Thyroid gland (tissue), 4 donors: ENCODE results near the gene RGS1. TPM values are rescaled to one million over a fixed set of nuclear protein-coding genes. Genes with fewer than 3 reads are reported as not detected.
"Not testable (repeated sequence)": the region's sequence is repeated elsewhere in the genome, so short reads cannot be mapped to it uniquely, and the experiment has no call there.

Source experiments
- DNase-seq, 2 donors: peaks; one replicate each; pipeline ENCODE4 v3.0.0-alpha.2; 2019
- H3K27ac ChIP-seq, 3 donors: fragments of 200-600 bp; sonication (generic); 1 replicate in 2 of 3; 2 replicates in 1 of 3; pipeline ENCODE4 v1.5.1; 2016 to 2019; ENCODE audit warnings: mild to moderate bottlenecking in 1 of 3, moderate library complexity in 1 of 3
- H3K27me3 ChIP-seq: fragments of 200-600 bp; sonication (generic); one replicate; pipeline ENCODE4 v1.5.1; 2019
- H3K36me3 ChIP-seq, 2 donors: fragments of 200-600 bp; sonication (generic); one replicate each; pipeline ENCODE4 v1.5.1; 2016 to 2019
- H3K4me1 ChIP-seq, 2 donors: fragments of 200-600 bp; sonication (generic); one replicate each; pipeline ENCODE4 v1.5.1; 2017 to 2019
- H3K4me3 ChIP-seq, 3 donors: fragments of 200-600 bp; sonication (generic); replicated peaks in 1 of 3; 1 replicate in 2 of 3; 2 replicates in 1 of 3; pipeline ENCODE4 v1.5.1; 2016; ENCODE audit warnings: mild to moderate bottlenecking in 1 of 3
- H3K9me3 ChIP-seq: fragments of 200-600 bp; sonication (generic); one replicate; pipeline ENCODE4 v1.5.1; 2017
- POLR2A ChIP-seq, 2 donors: fragments of 450-650 bp; IDR thresholded peaks; one replicate each; pipeline ENCODE4 v1.6.1; 2017; ENCODE audit warnings: antibody characterized with exemption in 2 of 2, mild to moderate bottlenecking in 2 of 2, moderate library complexity in 1 of 2
- WGBS, 2 donors: methylation state at CpG; one replicate each; pipeline ENCODE4 v1.1.5; 2017; 5-methylcytosine and 5-hydroxymethylcytosine counted together
- intact Hi-C: fragments of 100-400 bp; cut with DNase I; formaldehyde crosslinking; loops from one replicate; pipeline ENCODE4 v1.15.1; 2023
- total RNA-seq, 4 donors: library from RNA; depleted of rRNA; stranded (reverse); fragments of >200 nt; gene quantifications; one replicate each; pipeline ENCODE4 v1.2.3, GENCODE V29; 2016
- TF ChIP-seq, protein P1 (sequence below), 6 experiments: fragments of 200-600 bp in 3 of 6; fragments of 450-650 bp in 3 of 6; sonication (generic) in 3 of 6; IDR thresholded peaks; one replicate each; pipeline ENCODE4 v1.5.1; 2016 to 2019; ENCODE audit warnings: antibody characterized with exemption in 6 of 6, mild to moderate bottlenecking in 2 of 6, inconsistent platforms in 1 of 6, moderate library complexity in 1 of 6

Gene RGS1
- total RNA-seq, 4 donors from 2014 or later: 19.7 to 32.6 (median 23.0) TPM

DNA sequence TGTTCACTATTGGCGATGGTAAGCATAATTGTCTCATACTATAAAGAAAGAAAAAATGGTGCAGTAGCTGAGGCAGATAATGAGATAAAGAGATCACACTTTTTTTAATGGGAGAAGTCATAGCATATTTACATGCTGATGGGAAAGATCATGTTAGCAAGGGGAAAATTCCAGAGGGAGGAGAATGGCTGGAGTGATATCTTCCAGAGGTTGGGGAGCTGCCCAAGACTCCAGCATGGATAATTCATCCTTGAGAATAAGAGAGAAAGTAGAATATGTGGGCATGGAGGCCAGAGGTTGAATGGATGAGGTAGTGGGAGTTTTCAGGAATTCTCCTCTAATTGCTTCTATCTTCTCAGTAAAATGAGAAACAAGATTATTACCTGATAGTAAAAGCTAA, 45.8 kb upstream of the RGS1 start:
- TF ChIP-seq, protein P1, sequence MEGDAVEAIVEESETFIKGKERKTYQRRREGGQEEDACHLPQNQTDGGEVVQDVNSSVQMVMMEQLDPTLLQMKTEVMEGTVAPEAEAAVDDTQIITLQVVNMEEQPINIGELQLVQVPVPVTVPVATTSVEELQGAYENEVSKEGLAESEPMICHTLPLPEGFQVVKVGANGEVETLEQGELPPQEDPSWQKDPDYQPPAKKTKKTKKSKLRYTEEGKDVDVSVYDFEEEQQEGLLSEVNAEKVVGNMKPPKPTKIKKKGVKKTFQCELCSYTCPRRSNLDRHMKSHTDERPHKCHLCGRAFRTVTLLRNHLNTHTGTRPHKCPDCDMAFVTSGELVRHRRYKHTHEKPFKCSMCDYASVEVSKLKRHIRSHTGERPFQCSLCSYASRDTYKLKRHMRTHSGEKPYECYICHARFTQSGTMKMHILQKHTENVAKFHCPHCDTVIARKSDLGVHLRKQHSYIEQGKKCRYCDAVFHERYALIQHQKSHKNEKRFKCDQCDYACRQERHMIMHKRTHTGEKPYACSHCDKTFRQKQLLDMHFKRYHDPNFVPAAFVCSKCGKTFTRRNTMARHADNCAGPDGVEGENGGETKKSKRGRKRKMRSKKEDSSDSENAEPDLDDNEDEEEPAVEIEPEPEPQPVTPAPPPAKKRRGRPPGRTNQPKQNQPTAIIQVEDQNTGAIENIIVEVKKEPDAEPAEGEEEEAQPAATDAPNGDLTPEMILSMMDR (IDR thresholded peaks at IDR 0.05): no peak
- TF ChIP-seq POLR2A (IDR thresholded peaks at IDR 0.05): no peak
- WGBS, 2 donors: 93 to 96% methylated on average over 1 of the region's 1 CpG
- no peaks in the 10 kb centered on the region for H3K4me1 ChIP-seq
- H3K27me3 ChIP-seq: no peaks in the 10 kb centered on the region
- no peak for DNase-seq
- intact Hi-C loops: no loop called here
- no peaks in the 10 kb centered on the region for H3K36me3 ChIP-seq
- no peaks in the 10 kb centered on the region for H3K9me3 ChIP-seq
- no peak overlapping the region for H3K27ac ChIP-seq
- H3K4me3 ChIP-seq: no peak overlapping the region

DNA sequence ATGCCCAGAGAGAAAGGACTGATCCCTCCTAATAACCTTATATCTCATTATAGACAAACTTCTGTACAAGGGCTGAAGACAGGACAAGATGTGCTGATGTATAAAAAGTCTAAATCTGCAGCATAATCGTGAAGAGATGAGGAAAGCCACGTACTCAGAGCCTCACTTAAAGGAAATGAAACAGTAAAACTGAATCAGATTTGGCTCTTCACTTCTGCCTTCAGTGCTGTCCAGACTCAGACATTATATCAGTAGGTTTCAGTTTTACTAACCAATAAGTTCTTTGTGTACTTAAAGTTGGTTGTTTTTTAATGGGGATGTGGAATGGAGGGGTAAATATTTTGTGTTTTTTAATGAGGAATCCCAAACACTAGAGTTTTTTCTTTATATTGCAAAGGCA, 45.3 kb upstream of the RGS1 start:
- H3K27ac ChIP-seq: no peak overlapping the region
- WGBS, 2 donors: 59 to 65% methylated on average over 2 of the region's 2 CpGs
- no peak overlapping the region for H3K4me3 ChIP-seq
- H3K36me3 ChIP-seq: no peaks in the 10 kb centered on the region
- H3K9me3 ChIP-seq: no peaks in the 10 kb centered on the region
- intact Hi-C loops: no loop called here
- DNase-seq: no peak
- H3K27me3 ChIP-seq: no peaks in the 10 kb centered on the region
- H3K4me1 ChIP-seq: no peaks in the 10 kb centered on the region
- TF ChIP-seq, protein P1 (IDR thresholded peaks at IDR 0.05): no peak
- no peak for TF ChIP-seq POLR2A (IDR thresholded peaks at IDR 0.05)

DNA sequence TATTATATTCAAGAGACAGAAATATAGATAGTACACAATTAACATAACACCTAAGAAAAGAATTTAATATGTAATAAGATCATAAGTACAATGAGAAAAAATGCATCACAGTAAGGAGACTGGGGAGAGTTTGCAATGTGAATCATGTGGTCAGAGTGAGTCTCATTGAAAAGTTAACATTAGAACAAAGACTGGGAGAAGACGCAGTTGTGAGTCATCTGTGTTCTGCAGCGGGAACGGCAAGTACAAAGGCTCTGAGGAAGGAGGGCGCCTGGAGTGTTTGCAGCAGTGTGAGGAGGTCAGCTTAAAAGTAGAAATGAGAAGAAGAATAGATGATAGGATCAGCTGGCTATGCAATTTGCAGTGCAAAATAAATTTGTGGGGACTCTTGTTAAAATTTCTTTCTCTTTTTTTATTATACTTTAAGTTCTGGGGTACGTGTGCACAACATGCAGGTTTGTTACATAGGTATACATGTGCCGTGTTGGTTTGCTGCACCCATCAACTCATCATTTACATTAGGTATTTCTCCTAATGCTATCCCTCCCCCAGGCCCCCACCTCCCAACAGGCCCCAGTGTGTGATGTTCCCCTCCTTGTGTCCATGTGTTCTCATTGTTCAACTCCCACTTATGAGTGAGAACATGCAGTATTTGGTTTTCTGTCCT, 44.4 kb upstream of the RGS1 start:
- H3K27me3 ChIP-seq, H3K4me1 ChIP-seq, intact Hi-C loops, DNase-seq, H3K9me3 ChIP-seq, H3K27ac ChIP-seq, H3K4me3 ChIP-seq, H3K36me3 ChIP-seq: not testable (repeated sequence)
- whole genome bisulfite sequencing, 2 donors: 85 to 88% methylated on average over 6 of the region's 6 CpGs

DNA sequence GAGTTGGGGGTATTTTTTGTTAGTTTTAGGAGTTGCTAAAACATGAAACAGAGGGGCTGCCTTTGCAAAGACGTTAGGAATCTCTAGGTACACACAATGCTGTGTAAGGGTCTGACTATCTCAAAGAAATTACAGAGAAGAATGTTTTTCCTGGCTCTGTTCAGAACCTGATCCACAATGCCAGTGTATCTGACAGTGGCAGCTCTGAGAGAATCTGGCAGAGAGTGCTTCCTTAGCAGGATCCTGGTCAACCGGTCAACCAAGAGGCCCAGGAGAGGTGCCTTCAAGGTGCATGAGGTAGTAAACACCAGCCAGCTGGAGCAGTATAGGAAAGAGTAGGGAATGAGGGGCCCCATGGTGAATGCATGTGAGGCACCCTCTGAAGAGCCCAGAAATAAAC, 40.9 kb upstream of the RGS1 start:
- peaks cover 5 to 11% of the 10 kb centered on the region in 2 donors for H3K4me1 ChIP-seq
- no peaks in the 10 kb centered on the region for H3K36me3 ChIP-seq
- intact Hi-C loops: no loop called here
- H3K27ac ChIP-seq: no peak overlapping the region
- DNase-seq: no peak
- no peaks in the 10 kb centered on the region for H3K9me3 ChIP-seq
- 36 to 46% methylated on average over 2 of the region's 2 CpGs for WGBS, 2 donors
- no peaks in the 10 kb centered on the region for H3K27me3 ChIP-seq
- TF ChIP-seq POLR2A (IDR thresholded peaks at IDR 0.05): no peak
- TF ChIP-seq, protein P1 (IDR thresholded peaks at IDR 0.05): no peak
- H3K4me3 ChIP-seq: no peak overlapping the region

DNA sequence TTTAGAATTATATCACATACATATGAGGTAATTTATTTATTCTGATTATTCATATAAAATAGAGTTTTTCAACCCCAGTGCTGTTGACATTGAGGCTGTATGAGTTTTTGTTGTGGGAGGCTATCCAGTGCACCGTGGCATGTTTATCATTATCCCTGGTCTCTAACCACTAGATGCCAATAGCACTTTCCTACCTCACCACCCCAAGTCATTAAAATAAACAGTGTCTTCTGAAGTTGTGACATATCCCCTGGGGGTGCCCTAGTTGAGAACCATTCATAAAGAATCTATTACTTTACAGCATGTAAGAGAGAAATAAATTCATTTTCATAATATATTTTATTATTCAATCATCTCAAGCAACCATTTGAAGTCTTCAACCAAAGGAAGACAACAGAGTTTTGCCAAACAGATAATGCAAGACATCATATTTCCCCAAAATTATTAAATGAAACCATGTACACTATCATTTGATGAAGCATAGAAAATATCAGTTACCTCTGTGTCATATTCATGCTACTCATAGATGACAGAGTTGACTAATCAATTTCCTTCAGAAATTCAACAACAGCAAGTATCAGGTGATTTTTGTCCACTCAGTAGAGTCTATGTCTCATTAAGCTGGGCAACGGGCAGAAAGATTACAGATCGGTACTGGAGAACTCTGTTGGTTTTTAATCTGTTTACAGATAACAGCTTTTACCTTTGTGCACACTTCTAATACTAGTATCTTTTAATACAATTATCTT, 39.5 kb upstream of the RGS1 start:
- no peaks in the 10 kb centered on the region for H3K27me3 ChIP-seq
- DNase-seq: no peak
- 72 to 82% methylated on average over 3 of the region's 3 CpGs for WGBS, 2 donors
- H3K9me3 ChIP-seq: no peaks in the 10 kb centered on the region
- TF ChIP-seq POLR2A (IDR thresholded peaks at IDR 0.05): no peak
- TF ChIP-seq, protein P1 (IDR thresholded peaks at IDR 0.05): no peak
- H3K36me3 ChIP-seq: no peaks in the 10 kb centered on the region
- intact Hi-C loops: no loop called here
- H3K27ac ChIP-seq: no peak overlapping the region
- peaks cover 9 to 13% of the 10 kb centered on the region in 2 donors for H3K4me1 ChIP-seq
- no peak overlapping the region for H3K4me3 ChIP-seq
